OCI-LY1 (cell line): ENCODE measurements around the gene SOBP.

Experiments
- CTCF ChIP-seq: fragments of 200-600 bp; sonication (generic), shearing (Covaris generic); IDR thresholded peaks from 2 replicates; pipeline ENCODE4 v1.5.1; 2017; ENCODE audit warnings: mild to moderate bottlenecking, antibody characterized with exemption, low read length, moderate library complexity, mixed read lengths
- EZH2 ChIP-seq: fragments of 200-600 bp; sonication (generic), shearing (Covaris generic); IDR thresholded peaks from 2 replicates; pipeline ENCODE4 v1.8.0; 2017; ENCODE audit warnings: borderline replicate concordance, mixed run types, mild to moderate bottlenecking, antibody characterized with exemption, low read length, moderate library complexity, mixed read lengths

- TF ChIP-seq EZH2 (no peak), CTCF (no peak)
Observed at GRCh38 chr6:107554918-107555317, 65.0 kb downstream of the SOBP start.
